EH (cell line): Measurements from ENCODE around the gene ZSCAN22.
A peak's percentile ranks its signal among the peaks of the same experiment; 100 is the strongest.
"Not testable (repeated sequence)": the region's sequence is repeated elsewhere in the genome, so short reads cannot be mapped to it uniquely, and the experiment has no call there.

Source experiments
- DNase-seq: peaks from one replicate; pipeline ENCODE4 v3.0.0-alpha.2; 2015; ENCODE audit warnings: low read depth

ZSCAN22 gene

GRCh38 chr19:58326914-58327726 is at the start of gene ZSCAN22:
TSS of gene ZSCAN22 (plus strand) at chr19:58326994. CDS start at chr19:58334803, 7,809 bp downstream.
- DNase-seq: peak; percentile 96

DNA sequence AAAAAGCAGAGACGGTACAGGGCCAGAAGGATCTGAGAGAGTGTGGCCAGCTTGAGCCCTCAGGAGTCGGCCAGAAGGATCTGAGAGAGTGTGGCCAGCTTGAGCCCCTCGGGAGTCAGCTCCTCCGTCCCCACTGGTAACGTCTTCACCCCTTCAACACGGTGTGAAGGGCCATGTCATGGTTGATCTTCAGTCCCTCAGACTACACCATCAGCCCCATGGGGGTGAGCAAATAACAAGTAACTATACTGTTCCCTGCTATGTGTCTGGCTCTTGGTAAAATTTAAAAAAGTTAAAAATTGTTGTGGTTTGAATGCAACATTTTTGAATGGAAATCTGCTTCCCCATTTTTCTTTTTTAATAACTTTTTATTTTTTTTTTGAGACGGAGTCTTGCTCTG is 49.6 kb upstream of the ZSCAN22 start:
- DNase-seq: no peak

DNA sequence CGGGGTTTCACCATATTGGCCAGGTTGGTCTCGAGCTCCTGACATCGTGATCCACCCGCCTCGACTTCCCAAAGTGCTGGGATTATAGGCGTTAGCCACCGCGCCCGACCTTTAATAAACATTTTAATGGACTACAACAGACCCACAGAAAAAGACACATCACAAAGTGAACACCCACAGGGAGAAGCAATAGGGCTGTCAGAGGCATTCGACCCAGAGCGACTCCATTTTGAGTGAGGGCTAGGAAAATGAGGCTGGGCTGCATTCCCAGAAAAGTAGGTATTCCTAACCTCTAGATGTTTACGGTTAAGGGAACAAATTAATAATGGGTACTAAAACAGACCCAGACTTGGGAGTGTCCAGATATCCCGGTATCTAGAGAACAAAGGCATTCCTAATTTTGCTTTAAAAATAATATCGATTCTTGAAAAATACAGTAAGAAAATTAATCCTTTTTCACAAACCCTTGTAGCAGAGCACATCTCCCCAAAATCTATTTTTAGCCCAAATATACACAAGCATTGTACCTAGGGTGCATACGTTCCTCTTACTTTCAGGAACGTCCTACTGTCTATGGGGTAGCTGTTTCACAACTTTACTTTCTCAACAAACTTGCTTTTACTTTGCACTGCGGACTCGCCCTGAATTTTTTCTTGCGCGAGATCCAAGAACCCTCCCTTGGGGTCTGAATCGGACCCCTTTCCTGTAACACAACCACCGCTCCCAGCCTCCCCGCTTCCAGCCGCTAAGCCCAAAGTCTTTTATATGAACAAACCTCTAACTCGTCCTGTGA is 48.9 kb upstream of the ZSCAN22 start:
- DNase-seq: no peak

DNA sequence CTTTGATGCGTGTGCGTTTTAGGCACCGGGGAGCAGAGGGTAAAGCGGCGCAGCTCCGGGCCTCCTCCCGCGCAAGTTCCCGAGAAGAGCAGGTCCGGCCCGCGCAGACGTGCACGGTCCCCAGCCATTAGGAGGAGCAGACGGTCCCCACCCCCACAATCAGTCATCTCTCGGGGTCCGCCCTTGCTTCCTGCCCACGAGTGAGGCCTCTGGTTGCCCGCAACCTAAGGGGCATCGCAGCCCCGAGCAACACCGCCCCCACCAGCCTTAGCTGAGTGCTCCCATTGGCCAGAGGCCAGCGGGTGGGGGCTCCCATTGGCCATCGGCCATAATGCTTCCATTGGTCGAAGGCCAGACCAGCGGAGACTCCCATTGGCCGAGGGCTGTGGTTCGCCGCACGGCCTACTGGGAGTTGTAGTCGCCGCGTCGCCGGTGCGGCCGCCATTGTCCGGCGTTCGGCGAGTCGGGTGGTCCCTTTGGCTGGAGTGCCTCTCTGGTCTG is 48.2 kb upstream of the ZSCAN22 start, which contains the start of gene ZNF8:
Gene ZNF8 (plus strand): TSS at position 415 of the 501 bp plus-strand sequence. CDS start 127 bp downstream, outside the sequence.
- DNase-seq: peak; percentile 98

GRCh38 chr19:58279042-58279924 is 47.5 kb upstream of the ZSCAN22 start:
- DNase-seq: peak; percentile 65

- DNase-seq: no peak
These were observed 46.9 kb upstream of the ZSCAN22 start for GRCh38 chr19:58279925-58280316.

GRCh38 chr19:58284199-58284598 is 42.6 kb upstream of the ZSCAN22 start:
- no peak for DNase-seq

- no peak for DNase-seq
These were observed 34.9 kb upstream of the ZSCAN22 start for GRCh38 chr19:58291943-58292342.

DNA sequence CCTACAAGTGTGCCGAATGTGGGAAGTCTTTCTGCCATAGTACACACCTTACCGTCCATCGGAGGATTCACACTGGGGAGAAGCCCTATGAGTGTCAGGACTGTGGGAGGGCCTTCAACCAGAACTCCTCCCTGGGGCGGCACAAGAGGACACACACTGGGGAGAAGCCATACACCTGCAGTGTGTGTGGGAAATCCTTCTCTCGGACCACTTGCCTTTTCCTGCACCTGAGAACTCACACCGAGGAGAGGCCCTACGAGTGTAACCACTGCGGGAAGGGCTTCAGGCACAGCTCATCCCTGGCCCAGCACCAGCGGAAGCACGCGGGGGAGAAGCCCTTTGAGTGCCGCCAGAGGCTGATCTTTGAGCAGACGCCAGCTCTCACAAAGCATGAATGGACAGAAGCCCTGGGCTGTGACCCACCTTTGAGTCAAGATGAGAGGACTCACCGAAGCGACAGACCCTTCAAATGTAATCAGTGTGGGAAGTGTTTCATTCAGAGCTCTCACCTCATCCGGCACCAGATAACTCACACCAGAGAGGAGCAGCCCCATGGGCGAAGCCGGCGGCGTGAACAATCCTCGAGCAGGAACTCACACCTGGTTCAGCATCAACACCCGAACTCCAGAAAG is 31.9 kb upstream of the ZSCAN22 start:
- DNase-seq: no peak

- no peak for DNase-seq
These were observed 30.7 kb upstream of the ZSCAN22 start for GRCh38 chr19:58296104-58296503.

DNA sequence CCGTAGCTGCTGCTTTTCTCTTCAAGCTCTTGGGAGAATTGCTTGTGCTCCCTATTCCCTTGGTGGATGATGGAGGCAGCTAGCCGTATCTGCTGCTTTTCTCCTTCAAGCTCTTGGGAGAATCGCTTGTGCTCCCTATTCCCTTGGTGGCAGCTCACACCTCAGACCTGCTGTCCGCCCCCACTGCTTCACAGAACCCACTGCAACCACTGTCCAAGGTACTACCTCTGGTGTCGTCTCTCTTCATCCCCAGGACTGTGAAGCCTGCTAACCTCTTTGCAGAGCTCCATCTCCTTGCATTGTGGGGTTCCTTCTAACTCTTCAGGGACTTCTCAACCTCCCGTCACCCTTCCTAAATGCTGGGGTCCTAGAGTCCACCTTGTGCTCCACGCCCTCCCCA is 26.2 kb upstream of the ZSCAN22 start:
- no peak for DNase-seq

DNA sequence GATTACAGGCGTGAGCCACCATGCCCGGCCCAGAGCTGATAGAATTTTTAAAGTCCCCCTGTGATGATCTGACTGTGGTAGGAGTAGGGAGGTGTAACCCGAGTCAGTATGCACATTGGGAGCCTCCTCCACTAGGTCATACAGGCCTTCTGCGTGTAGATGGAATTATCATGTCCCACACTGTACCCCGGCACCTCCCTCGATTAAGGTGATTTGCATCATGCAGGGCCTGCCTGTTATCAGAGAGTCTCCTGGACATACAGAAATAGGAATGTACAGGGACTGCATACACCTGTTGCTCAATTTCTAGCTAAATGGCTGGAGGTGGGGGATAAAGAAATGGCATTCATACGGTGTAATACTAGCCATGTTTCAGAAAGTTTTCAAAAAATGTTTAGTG is 22.5 kb upstream of the ZSCAN22 start:
- no peak for DNase-seq

DNA sequence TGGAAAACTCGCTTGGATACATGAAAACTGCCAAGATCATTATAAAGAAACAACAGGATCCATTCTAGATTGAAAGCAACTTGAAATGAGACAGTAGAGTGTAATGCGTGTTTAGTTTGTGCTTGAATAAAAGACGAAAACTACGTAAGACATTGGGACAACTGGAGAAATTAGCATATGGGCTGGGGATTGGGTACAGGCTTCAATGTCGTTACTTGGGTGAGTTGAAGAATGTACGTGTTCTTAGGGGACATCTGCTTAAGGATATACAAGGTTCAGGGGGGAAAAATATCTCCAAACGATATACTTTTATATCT is 22.1 kb upstream of the ZSCAN22 start:
- DNase-seq: no peak

DNA sequence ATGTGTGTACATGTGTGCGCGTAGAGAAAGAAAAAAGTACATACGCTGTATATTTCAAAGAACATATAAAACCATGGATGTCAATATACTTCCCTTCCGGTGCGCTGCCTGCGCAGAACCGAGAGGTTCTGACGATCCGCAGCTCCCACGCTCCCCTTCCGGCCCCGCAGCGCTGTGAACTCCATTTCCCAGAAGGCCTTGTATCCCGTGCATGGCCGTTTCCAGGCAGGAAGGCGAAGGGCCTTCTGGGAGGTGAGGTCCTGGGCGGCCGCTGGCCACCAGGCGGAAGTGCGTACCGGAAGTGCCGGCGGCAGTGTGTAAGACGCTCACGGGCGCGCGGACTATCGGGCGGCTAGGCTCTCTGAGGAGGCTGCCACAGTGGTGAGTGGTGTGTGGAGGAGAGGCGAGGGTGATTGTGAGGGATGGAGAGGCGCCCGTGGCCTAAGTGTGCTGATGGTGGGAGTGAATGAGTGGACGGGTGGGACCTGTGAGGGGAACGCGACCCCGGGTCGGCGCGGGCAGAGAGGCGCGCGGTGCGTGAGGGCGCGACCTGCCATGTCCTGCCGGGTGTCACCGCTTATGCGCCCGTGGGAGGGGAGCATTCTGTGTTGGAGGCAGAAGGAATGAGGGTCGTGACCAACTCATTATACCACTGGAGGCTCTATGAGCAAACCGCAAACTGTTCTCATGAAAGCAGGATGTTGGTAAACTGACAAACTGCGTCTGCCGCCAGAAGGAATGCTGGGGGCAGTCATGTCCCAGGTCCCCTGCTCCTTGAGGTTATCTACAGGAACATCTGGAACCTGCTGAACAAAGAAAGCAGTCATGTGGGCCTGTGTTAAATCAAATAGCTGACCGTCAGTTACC is 21.5 kb upstream of the ZSCAN22 start, which contains the start of gene ERVK3-1:
Gene ERVK3-1 (plus strand): TSS at position 313 of the 867 bp plus-strand sequence. CDS start 6,792 bp downstream, outside the sequence.
- peak; percentile 98 for DNase-seq

- no peak for DNase-seq
These were observed 20.9 kb upstream of the ZSCAN22 start for GRCh38 chr19:58305932-58306323.

DNA sequence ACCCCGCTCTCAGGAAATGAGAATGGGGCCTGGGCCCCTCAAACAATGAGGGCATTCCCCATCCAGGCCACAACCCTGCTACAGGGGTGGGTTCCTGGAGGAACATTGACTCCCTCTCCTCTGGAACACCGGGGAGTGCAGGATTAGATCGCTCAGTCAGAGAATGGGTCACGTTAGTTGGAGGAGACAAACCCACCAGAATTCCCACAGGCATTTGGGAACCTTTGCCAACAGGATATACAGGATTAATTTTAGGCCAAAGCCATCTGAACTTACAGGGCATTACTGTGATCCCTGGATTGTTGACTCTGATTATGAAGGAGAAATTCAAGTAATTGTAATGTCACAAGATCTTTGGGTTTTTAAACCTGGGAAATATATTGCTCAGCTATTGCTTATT is 19.1 kb upstream of the ZSCAN22 start:
- no peak for DNase-seq

GRCh38 chr19:58310685-58311084 is 16.1 kb upstream of the ZSCAN22 start:
- DNase-seq: not testable (repeated sequence)

- DNase-seq: no peak
These were observed 15.4 kb upstream of the ZSCAN22 start for GRCh38 chr19:58311345-58311865.

- no peak for DNase-seq
These were observed 11.2 kb upstream of the ZSCAN22 start for GRCh38 chr19:58315580-58315979.

GRCh38 chr19:58317476-58318072 is 9.2 kb upstream of the ZSCAN22 start:
- DNase-seq: peak; percentile 63
